ENCODE data around the gene POU2F1. TPM values are rescaled to one million over a fixed set of nuclear protein-coding genes. Genes with fewer than 3 reads are reported as not detected.
"Not testable (repeated sequence)": the region's sequence is repeated elsewhere in the genome, so short reads cannot be mapped to it uniquely, and the experiment has no call there.

The POU2F1 gene
- total and polyA plus RNA-seq, 2 experiments from 2014 or later, result 38.8 to 66.1 TPM

DNA sequence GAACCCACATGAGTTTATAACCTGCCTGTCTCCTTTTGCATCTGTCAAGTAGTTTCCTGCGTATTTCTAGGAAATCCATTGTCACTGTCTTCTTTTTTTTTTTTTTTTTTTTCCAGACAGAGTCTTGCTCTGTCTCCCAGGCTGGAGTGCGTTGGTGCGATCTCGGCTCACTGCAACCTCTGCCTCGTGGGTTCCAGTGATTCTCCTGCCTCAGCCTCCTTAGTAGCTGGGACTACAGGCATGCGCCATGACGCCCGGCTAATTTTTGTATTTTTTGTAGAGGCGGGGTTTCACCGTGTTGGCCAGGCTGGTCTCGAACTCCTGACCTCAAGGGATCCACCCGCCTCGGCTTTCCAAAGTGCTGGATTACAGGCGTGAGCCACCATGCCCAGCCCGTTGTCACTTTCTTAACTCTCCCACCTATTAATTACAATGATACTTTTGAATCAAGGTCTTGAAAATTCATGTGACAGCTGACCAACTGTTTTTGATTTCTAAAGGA is 4.1 kb downstream of the POU2F1 start:
- Mint-ChIP-seq H3K4me3 (peak overlapping the region; percentile 51; the same call in 2 of the 3 replicates), H3K4me1 (peaks cover 65% of the 10 kb centered on the region)

DNA sequence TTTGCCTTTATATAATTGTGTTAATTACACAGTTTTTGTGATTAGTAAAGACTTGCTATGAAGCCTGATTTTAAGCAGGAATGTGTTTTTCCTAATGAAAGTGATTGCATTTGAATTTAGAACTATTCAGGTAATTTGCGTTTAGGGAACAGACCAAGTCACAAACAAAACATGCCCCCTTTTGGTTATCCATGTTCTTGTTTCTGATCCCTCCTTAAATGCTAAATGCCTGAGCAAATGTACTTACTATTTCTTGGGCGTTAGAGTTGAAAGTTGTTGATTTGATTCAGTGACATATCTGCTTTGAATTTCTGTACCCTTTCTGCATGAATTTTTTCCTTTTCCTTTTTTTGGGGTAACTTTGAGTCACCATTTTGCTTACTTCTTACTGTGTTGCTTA is 5.2 kb downstream of the POU2F1 start:
- Mint-ChIP-seq H3K4me3 (peak overlapping the region; percentile 51), H3K36me3 (ENCODE audit: low read depth) (peaks cover 3% of the 10 kb centered on the region; the same call in 1 of the 3 replicates), H3K27ac (peak overlapping the region; percentile 67), H3K4me1 (peaks cover 73% of the 10 kb centered on the region), H3K9me3 (peaks cover 3% of the 10 kb centered on the region; the same call in 1 of the 3 replicates), H3K27me3 (ENCODE audit: insufficient read depth, low read depth, poor library complexity) (peaks cover 3% of the 10 kb centered on the region)
- no peaks in the 10 kb centered on the region for H3K36me3 ChIP-seq (ENCODE audit: insufficient read depth)
- TF ChIP-seq CREB1 (CRISPR knock-in tag; IDR thresholded peaks at IDR 0.05; ENCODE audit: low read depth) (no peak), EZH2 (IDR thresholded peaks at IDR 0.05; ENCODE audit: low read depth, unreplicated experiment) (no peak)
- DNase-seq (ENCODE audit: low spot score) (peak; percentile 47), ATAC-seq (no peak)
- no peaks in the 10 kb centered on the region for H3K27me3 ChIP-seq (ENCODE audit: insufficient read depth)
- H3K27ac ChIP-seq (ENCODE audit: low read depth), result peak overlapping the region; percentile 23; the same call in 1 of the 2 replicates
- H3K4me3 ChIP-seq, result peak overlapping the region; percentile 32
- H3K9me2 ChIP-seq (ENCODE audit: insufficient read depth), result no peaks in the 10 kb centered on the region
- peak overlapping the region; percentile 61 for H3K4me2 ChIP-seq
- H3F3A ChIP-seq (replicated peaks; ENCODE audit: low read depth), result no peaks in the 10 kb centered on the region
- peaks cover 75% of the 10 kb centered on the region for H3K4me1 ChIP-seq (ENCODE audit: insufficient read depth)
- H3K79me2 ChIP-seq (replicated peaks; ENCODE audit: insufficient read depth), result peaks cover 90% of the 10 kb centered on the region
- H2AFZ ChIP-seq, result no peak overlapping the region
- peaks cover 8% of the 10 kb centered on the region; the same call in 1 of the 2 replicates for H4K20me1 ChIP-seq (replicated peaks; ENCODE audit: insufficient read depth)

More for the DNA sequence above, 4.1 kb downstream of the POU2F1 start:
- Mint-ChIP-seq H3K27me3 (ENCODE audit: insufficient read depth, low read depth, poor library complexity) (peaks cover 13% of the 10 kb centered on the region), H3K27ac (peak overlapping the region; percentile 83)
- H3K36me3 Mint-ChIP-seq (ENCODE audit: low read depth); DNase-seq (ENCODE audit: low spot score); H4K20me1 ChIP-seq (replicated peaks; ENCODE audit: insufficient read depth); H3K9me3 Mint-ChIP-seq; ATAC-seq; H3K27me3 ChIP-seq (ENCODE audit: insufficient read depth); H3K9me2 ChIP-seq (ENCODE audit: insufficient read depth); H2AFZ ChIP-seq; H3F3A ChIP-seq (replicated peaks; ENCODE audit: low read depth); H3K36me3 ChIP-seq (ENCODE audit: insufficient read depth): not testable (repeated sequence)
- H3K4me3 ChIP-seq, result 0 out of 2 replicates have a peak overlapping the region, but pooled peaks have one; percentile 32
- peaks cover 65% of the 10 kb centered on the region for H3K4me1 ChIP-seq (ENCODE audit: insufficient read depth)
- H3K79me2 ChIP-seq (replicated peaks; ENCODE audit: insufficient read depth), result peaks cover 79% of the 10 kb centered on the region
- H3K4me2 ChIP-seq, result peak overlapping the region; percentile 82
- peak overlapping the region; percentile 17; the same call in 1 of the 2 replicates for H3K27ac ChIP-seq (ENCODE audit: low read depth)

DNA sequence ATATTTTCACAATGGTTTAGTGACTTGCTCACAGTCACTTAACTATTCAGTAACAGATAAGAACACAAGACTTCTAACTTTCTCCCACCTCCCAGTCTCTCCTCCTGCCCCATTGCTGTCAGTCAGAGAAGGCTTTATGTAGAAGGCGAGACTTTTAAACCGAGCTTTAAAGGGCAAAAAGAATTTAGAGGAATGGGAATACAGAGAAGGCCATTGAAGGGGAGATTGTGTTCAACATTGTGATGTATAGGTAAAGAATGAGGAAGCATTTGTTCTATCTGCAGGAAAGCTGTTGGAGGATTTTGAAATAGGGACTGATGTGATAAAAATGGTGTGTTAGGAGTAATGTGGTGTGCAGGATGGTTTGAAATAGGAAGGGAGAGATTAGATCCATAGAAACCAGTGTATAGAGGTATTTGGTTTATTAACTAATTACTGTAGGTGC is 7.3 kb downstream of the POU2F1 start:
- peak; percentile 70 for ATAC-seq
- peak; percentile 67 for DNase-seq (ENCODE audit: low spot score)
- Histone ChIP-seq H3K4me2 (peak overlapping the region; percentile 61), H3K27ac (ENCODE audit: low read depth) (no peak overlapping the region; the same call in 1 of the 2 replicates), H3F3A (replicated peaks; ENCODE audit: low read depth) (no peaks in the 10 kb centered on the region), H2AFZ (no peak overlapping the region), H3K27me3 (ENCODE audit: insufficient read depth) (no peaks in the 10 kb centered on the region), H3K79me2 (replicated peaks; ENCODE audit: insufficient read depth) (peaks cover 100% of the 10 kb centered on the region), H3K36me3 (ENCODE audit: insufficient read depth) (no peaks in the 10 kb centered on the region), H3K4me1 (ENCODE audit: insufficient read depth) (peaks cover 80% of the 10 kb centered on the region), H3K4me3 (peak overlapping the region; percentile 0; the same call in 1 of the 2 replicates), H3K9me2 (ENCODE audit: insufficient read depth) (no peaks in the 10 kb centered on the region), H4K20me1 (replicated peaks; ENCODE audit: insufficient read depth) (peaks cover 15% of the 10 kb centered on the region)
- Mint-ChIP-seq H3K9me3 (no peaks in the 10 kb centered on the region), H3K36me3 (ENCODE audit: low read depth) (no peaks in the 10 kb centered on the region), H3K27ac (peak overlapping the region; percentile 42), H3K4me1 (peaks cover 77% of the 10 kb centered on the region), H3K4me3 (peak overlapping the region; percentile 20), H3K27me3 (ENCODE audit: insufficient read depth, low read depth, poor library complexity) (no peaks in the 10 kb centered on the region)
- no peak for TF ChIP-seq ZNF331 (CRISPR knock-in tag; IDR thresholded peaks at IDR 0.05; ENCODE audit: low read depth)
- no peak for TF ChIP-seq EZH2 (IDR thresholded peaks at IDR 0.05; ENCODE audit: low read depth, unreplicated experiment)
- TF ChIP-seq POLR2AphosphoS5 (IDR thresholded peaks at IDR 0.05; ENCODE audit: low read depth), result no peak
- no peak for TF ChIP-seq NANOG (IDR thresholded peaks at IDR 0.05; ENCODE audit: borderline replicate concordance)
- TF ChIP-seq JUNB (IDR thresholded peaks at IDR 0.05; ENCODE audit: unreplicated experiment), result no peak
- TF ChIP-seq, protein P1, sequence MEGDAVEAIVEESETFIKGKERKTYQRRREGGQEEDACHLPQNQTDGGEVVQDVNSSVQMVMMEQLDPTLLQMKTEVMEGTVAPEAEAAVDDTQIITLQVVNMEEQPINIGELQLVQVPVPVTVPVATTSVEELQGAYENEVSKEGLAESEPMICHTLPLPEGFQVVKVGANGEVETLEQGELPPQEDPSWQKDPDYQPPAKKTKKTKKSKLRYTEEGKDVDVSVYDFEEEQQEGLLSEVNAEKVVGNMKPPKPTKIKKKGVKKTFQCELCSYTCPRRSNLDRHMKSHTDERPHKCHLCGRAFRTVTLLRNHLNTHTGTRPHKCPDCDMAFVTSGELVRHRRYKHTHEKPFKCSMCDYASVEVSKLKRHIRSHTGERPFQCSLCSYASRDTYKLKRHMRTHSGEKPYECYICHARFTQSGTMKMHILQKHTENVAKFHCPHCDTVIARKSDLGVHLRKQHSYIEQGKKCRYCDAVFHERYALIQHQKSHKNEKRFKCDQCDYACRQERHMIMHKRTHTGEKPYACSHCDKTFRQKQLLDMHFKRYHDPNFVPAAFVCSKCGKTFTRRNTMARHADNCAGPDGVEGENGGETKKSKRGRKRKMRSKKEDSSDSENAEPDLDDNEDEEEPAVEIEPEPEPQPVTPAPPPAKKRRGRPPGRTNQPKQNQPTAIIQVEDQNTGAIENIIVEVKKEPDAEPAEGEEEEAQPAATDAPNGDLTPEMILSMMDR (conservative IDR thresholded peaks at IDR 0.05; ENCODE audit: low read depth in 2 of 2), result no peak
- TF ChIP-seq, protein P2, sequence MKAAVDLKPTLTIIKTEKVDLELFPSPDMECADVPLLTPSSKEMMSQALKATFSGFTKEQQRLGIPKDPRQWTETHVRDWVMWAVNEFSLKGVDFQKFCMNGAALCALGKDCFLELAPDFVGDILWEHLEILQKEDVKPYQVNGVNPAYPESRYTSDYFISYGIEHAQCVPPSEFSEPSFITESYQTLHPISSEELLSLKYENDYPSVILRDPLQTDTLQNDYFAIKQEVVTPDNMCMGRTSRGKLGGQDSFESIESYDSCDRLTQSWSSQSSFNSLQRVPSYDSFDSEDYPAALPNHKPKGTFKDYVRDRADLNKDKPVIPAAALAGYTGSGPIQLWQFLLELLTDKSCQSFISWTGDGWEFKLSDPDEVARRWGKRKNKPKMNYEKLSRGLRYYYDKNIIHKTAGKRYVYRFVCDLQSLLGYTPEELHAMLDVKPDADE (IDR thresholded peaks at IDR 0.05), result no peak
- no peak for TF ChIP-seq ZNF114 (CRISPR knock-in tag; IDR thresholded peaks at IDR 0.05)
